Pancreas (tissue), 10 donors: ENCODE measurements around the gene GPR78. TPM values are rescaled to one million over a fixed set of nuclear protein-coding genes. Genes with fewer than 3 reads are reported as not detected.

Experiments used
- ATAC-seq, 4 donors: fragments of 200-7000 bp; cut with Tn5 transposase; one replicate each; pipeline versions ENCODE4 v1.8.0 to v1.9.1; 2020; ENCODE audit warnings: mild to moderate bottlenecking in 4 of 4, moderate library complexity in 4 of 4
- DNase-seq, 6 donors: peaks; one replicate each; pipeline ENCODE4 v3.0.0-alpha.2; 2020
- FAIRE-seq: peaks from 2 replicates; lab custom pipeline; 2012; peaks lifted over from hg19 to GRCh38; lab: Jason Lieb, UNC
- H3K27ac ChIP-seq, 4 donors: fragments of 200-600 bp; sonication (generic); 1 replicate in 3 of 4; 2 replicates in 1 of 4; pipeline versions ENCODE4 v1.5.0 to v1.8.0; 2020
- H3K27me3 ChIP-seq, 4 donors: fragments of 200-600 bp; one replicate each; pipeline ENCODE4 v1.8.0; 2021
- H3K36me3 ChIP-seq, 3 donors: fragments of 200-600 bp; sonication (generic) in 1 of 3; one replicate each; pipeline versions ENCODE4 v1.5.0 to v1.8.0; 2020 to 2021
- H3K4me1 ChIP-seq, 3 donors: fragments of 200-600 bp; one replicate each; pipeline ENCODE4 v1.8.0; 2021
- H3K4me3 ChIP-seq, 4 donors: fragments of 200-600 bp; sonication (generic) in 2 of 4; one replicate each; pipeline versions ENCODE4 v1.5.0 to v1.8.0; 2020 to 2021
- H3K9me3 ChIP-seq, 4 donors: fragments of 200-600 bp; one replicate each; pipeline ENCODE4 v1.8.0; 2021
- WGBS, 2 donors: extraction: QIAGEN DNeasy Blood & Tissue Kit; methylation state at CpG; one replicate each; pipeline ENCODE4 v1.1.7; 2013; 5-methylcytosine and 5-hydroxymethylcytosine counted together
- intact Hi-C, 3 donors: fragments of 100-400 bp; cut with DNase I; formaldehyde crosslinking; loops; one replicate each; pipeline versions ENCODE4 v1.11.1 to v1.14.2; 2022
- polyA plus RNA-seq, 2 donors: library from polyadenylated mRNA; stranded (reverse); fragments of 200-250 nt; gene quantifications; one replicate each; pipeline ENCODE4 v1.2.3, GENCODE V29; 2013
- total RNA-seq, 6 donors: library from RNA; stranded (reverse); fragmentation: NEBNext Ultra II Directional in 4 of 6; extraction: Animal tissue kit (Norgen Biotek cat#: 25700) in 4 of 6; gene quantifications; one replicate each; pipeline versions ENCODE4 v1.2.1 to v1.2.4, GENCODE V29; 2021 to 2023
- TF ChIP-seq, protein P1 (sequence below), 4 donors: fragments of 200-600 bp; sonication (generic) in 3 of 4; IDR thresholded peaks; one replicate each; pipeline versions ENCODE4 v1.5.0 to v1.8.0; 2021; ENCODE audit warnings: antibody characterized with exemption in 4 of 4
- donor health status: healthy with polysubstance abuse.
- donor health status: DM: no; HTN: no; CAD: no; lungs with moderate emphysema.
- donor health status: DM: no; HTN: no; CAD: no.
- donor health status: control.
- donor health status: control.
- donor health status: Bipolar disorder and iron deficiency.
- donor health status: DM: yes; HTN: yes; CAD: no.
- donor health status: DM: no; HTN: no; CAD: no.
- donor health status: DM: no; HTN: no; CAD: no.
- donor health status: DM: yes; HTN: yes; CAD: no.

The GPR78 gene
- total and polyA plus RNA-seq, 8 donors, result 0.02 to 0.04 TPM; not detected in 6

DNA sequence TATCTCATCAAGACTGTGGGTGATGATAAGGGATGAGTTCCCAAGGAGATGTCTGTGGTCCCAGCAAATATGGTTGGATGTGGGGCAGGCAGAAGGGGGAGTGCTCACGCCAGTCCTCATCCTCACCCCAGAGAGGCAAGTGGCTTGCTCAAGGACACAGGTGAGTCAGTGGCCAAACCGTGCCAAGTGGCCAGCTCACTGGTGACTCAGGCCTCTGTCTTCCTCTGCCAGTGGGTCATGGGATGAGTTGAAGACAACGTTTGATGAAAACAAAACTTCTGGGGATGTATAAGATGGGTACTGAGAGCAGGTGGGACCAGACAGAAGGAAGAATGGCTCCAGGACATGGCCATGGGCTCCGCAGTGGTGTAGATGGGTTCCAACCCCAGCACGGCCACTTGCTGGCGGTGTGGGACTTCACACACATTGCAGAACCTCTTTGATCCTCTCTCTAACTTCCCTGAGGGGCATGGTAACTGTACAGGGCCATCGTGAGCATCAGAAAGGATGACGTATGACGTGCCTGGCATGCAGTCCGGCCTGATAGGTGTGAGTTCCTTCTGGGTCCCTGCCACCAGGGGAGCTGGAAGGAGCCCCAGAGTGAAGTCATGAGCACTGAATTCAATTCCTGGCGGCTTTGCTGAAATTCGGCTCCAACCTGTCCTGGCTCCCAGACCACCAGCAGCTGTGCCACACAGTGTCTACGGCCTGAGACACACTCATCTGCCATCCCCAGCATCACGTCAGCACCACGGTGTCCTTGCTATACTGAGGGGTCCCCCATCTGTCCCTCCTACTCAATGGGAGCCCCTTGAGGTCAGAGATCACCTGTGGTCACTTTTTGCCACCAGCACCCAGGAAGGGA, 41.3 kb upstream of the GPR78 start:
- Histone ChIP-seq H3K27me3 (no peaks in the 10 kb centered on the region), H3K27ac (peak overlapping the region in 2 of 4 donors; percentile 55 to 77), H3K36me3 (no peaks in the 10 kb centered on the region), H3K9me3 (no peaks in the 10 kb centered on the region), H3K4me1 (peaks cover 9 to 35% (median 11%) of the 10 kb centered on the region in 3 donors), H3K4me3 (no peak overlapping the region)
- no peak for FAIRE-seq
- whole genome bisulfite sequencing, 2 donors, result 64 to 74% methylated on average over 15 of the region's 15 CpGs
- intact Hi-C loops, result no loop called here
- peak; percentile 25 to 62 (median 47) for ATAC-seq
- peak in 5 of 6 donors; percentile 57 to 77 (median 62) for DNase-seq
- TF ChIP-seq, protein P1, sequence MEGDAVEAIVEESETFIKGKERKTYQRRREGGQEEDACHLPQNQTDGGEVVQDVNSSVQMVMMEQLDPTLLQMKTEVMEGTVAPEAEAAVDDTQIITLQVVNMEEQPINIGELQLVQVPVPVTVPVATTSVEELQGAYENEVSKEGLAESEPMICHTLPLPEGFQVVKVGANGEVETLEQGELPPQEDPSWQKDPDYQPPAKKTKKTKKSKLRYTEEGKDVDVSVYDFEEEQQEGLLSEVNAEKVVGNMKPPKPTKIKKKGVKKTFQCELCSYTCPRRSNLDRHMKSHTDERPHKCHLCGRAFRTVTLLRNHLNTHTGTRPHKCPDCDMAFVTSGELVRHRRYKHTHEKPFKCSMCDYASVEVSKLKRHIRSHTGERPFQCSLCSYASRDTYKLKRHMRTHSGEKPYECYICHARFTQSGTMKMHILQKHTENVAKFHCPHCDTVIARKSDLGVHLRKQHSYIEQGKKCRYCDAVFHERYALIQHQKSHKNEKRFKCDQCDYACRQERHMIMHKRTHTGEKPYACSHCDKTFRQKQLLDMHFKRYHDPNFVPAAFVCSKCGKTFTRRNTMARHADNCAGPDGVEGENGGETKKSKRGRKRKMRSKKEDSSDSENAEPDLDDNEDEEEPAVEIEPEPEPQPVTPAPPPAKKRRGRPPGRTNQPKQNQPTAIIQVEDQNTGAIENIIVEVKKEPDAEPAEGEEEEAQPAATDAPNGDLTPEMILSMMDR (IDR thresholded peaks at IDR 0.05), result no peak

DNA sequence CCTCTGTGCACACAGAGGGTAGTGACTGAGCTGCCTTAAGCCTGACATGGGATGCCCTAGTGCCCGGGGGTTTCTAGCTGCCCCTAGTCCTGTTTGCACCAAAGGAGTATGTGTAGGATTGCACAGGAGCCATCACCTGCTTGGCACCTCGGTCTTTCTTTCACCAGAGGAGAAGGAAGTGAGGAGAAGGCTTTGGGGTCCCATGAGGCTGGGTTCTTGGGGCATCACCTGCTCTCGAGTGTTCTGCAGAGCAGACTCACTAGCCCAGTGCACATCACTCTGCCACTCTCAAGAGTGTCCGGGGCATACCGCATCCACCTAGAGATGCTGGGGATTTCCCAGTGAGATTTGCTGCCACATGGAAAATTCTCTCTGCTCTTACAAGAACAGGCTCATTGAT, 40.5 kb upstream of the GPR78 start:
- FAIRE-seq, result no peak
- intact Hi-C loops, result loop anchor here in 1 of 3 donors (5.0 kb wide), 1 partner anchor 72 kb away; no protein-coding TSS in a partner anchor

DNA sequence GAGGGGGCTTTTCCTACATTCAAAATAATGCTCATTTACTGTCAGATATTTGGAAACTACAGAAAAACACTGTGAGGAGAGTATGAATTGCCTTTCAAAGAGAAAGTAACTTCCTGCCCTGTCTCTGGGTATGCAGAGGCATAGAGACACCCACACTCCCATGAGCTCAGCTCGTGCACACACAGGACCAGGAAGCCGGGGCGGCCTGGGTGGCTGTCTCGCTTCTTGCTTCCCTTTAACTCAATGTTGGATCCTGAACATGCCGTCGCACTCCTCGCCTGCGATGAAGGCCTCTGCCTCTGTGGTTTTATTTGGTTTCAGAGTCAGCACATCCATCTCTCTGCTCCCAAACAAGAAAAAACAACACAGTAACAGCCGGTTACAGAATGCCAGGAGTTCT, 40.1 kb upstream of the GPR78 start:
- no peak for FAIRE-seq
- ATAC-seq, result no peak
- WGBS, 2 donors, result 64 to 79% methylated on average over 9 of the region's 9 CpGs
- no peaks in the 10 kb centered on the region for H3K9me3 ChIP-seq
- intact Hi-C loops, result loop anchor here in 1 of 3 donors (5.0 kb wide), 1 partner anchor 73 kb away; no protein-coding TSS in a partner anchor
- H3K27ac ChIP-seq, result no peak overlapping the region
- H3K4me1 ChIP-seq, result peaks cover 1 to 27% (median 4%) of the 10 kb centered on the region in 3 donors
- H3K36me3 ChIP-seq, result no peaks in the 10 kb centered on the region
- no peak overlapping the region for H3K4me3 ChIP-seq
- no peaks in the 10 kb centered on the region for H3K27me3 ChIP-seq
- TF ChIP-seq, protein P1 (IDR thresholded peaks at IDR 0.05), result no peak
- peak in 1 of 6 donors; percentile 44 for DNase-seq

More for the DNA sequence above, 40.5 kb upstream of the GPR78 start:
- no peak for ATAC-seq
- Histone ChIP-seq H3K9me3 (no peaks in the 10 kb centered on the region), H3K36me3 (no peaks in the 10 kb centered on the region), H3K4me1 (peaks cover 5 to 31% (median 8%) of the 10 kb centered on the region in 3 donors), H3K4me3 (no peak overlapping the region), H3K27ac (no peak overlapping the region), H3K27me3 (no peaks in the 10 kb centered on the region)
- no peak for DNase-seq
- 78 to 86% methylated on average over 5 of the region's 5 CpGs for WGBS, 2 donors
- TF ChIP-seq, protein P1 (IDR thresholded peaks at IDR 0.05), result no peak

DNA sequence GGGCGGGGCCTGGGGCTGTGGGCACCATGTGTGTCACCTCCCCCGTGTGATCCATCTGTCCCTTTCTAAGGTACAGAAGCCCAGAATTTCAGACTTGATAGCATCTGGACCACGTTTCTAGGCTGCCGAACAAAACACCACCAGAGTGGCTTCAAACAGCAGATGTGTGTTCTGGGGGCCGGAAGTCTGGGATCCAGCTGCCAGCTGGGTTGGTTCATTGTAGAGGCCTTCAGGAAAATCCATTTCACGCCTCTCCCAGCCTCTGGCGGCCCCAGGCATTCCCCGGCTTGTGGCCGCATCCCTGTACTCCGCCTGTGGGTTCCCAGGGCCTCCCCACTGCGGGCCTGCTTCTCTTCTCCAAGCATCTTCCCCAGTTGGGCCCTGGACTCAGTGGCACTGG, 39.6 kb upstream of the GPR78 start:
- Histone ChIP-seq H3K27ac (no peak overlapping the region), H3K9me3 (no peaks in the 10 kb centered on the region), H3K4me3 (no peak overlapping the region), H3K27me3 (no peaks in the 10 kb centered on the region), H3K4me1 (peaks cover 0 to 22% (median 0%) of the 10 kb centered on the region in 3 donors), H3K36me3 (no peaks in the 10 kb centered on the region)
- DNase-seq (peak in 1 of 6 donors; percentile 28), FAIRE-seq (no peak), ATAC-seq (no peak)
- WGBS, 2 donors, result 83 to 86% methylated on average over 11 of the region's 11 CpGs
- TF ChIP-seq, protein P1 (IDR thresholded peaks at IDR 0.05), result no peak
- intact Hi-C loops, result loop anchor here in 1 of 3 donors (5.0 kb wide), 1 partner anchor 73 kb away; no protein-coding TSS in a partner anchor
